HEK293 (cell line): ENCODE measurements around the gene DNM1.

Source experiments
- GLI2 ChIP-seq: fragments of 450-650 bp; formaldehyde crosslinking; IDR thresholded peaks from 2 replicates; pipeline ENCODE4; 2017; ENCODE audit warnings: missing biosample characterization, missing genetic modification characterization, low read depth, borderline replicate concordance
- INSM2 ChIP-seq: fragments of 450-650 bp; formaldehyde crosslinking; IDR thresholded peaks from 2 replicates; pipeline ENCODE4 v1.5.1; 2016; ENCODE audit warnings: missing biosample characterization, missing genetic modification characterization
- KLF10 ChIP-seq: fragments of 450-650 bp; IDR thresholded peaks from 2 replicates; pipeline ENCODE4 v1.5.1; 2018; ENCODE audit warnings: missing biosample characterization, mild to moderate bottlenecking, missing genetic modification characterization
- ZBTB10 ChIP-seq: fragments of 450-650 bp; formaldehyde crosslinking; IDR thresholded peaks from 2 replicates; pipeline ENCODE4 v1.5.1; 2016; ENCODE audit warnings: missing biosample characterization, missing genetic modification characterization
- ZBTB48 ChIP-seq: fragments of 450-650 bp; formaldehyde crosslinking; IDR thresholded peaks from 2 replicates; pipeline ENCODE4 v1.5.1; 2016; ENCODE audit warnings: missing biosample characterization, missing genetic modification characterization
- ZBTB8A ChIP-seq: fragments of 450-650 bp; formaldehyde crosslinking; IDR thresholded peaks from 2 replicates; pipeline ENCODE4 v1.5.1; 2016; ENCODE audit warnings: missing biosample characterization, missing genetic modification characterization
- ZNF132 ChIP-seq: fragments of 450-650 bp; formaldehyde crosslinking; IDR thresholded peaks from 2 replicates; pipeline ENCODE4 v1.5.1; 2017; ENCODE audit warnings: missing biosample characterization, missing genetic modification characterization, borderline replicate concordance
- ZNF138 ChIP-seq: fragments of 450-650 bp; formaldehyde crosslinking; IDR thresholded peaks from 2 replicates; pipeline ENCODE4 v1.5.1; 2016; ENCODE audit warnings: missing biosample characterization, missing genetic modification characterization, borderline replicate concordance
- ZNF146 ChIP-seq: fragments of 450-650 bp; formaldehyde crosslinking; IDR thresholded peaks from 2 replicates; pipeline ENCODE4 v1.5.1; 2016; ENCODE audit warnings: missing biosample characterization, missing genetic modification characterization
- ZNF184 ChIP-seq: fragments of 450-650 bp; IDR thresholded peaks from 2 replicates; pipeline ENCODE4 v1.5.1; 2018; ENCODE audit warnings: missing biosample characterization, mild to moderate bottlenecking, missing genetic modification characterization
- ZNF202 ChIP-seq: fragments of 450-650 bp; formaldehyde crosslinking; IDR thresholded peaks from 2 replicates; pipeline ENCODE4 v1.5.1; 2016; ENCODE audit warnings: missing biosample characterization, missing genetic modification characterization, borderline replicate concordance
- ZNF214 ChIP-seq: fragments of 450-650 bp; formaldehyde crosslinking; IDR thresholded peaks from 2 replicates; pipeline ENCODE4 v1.5.1; 2017; ENCODE audit warnings: missing biosample characterization, mild to moderate bottlenecking, missing genetic modification characterization, borderline replicate concordance
- ZNF26 ChIP-seq: fragments of 450-650 bp; formaldehyde crosslinking; IDR thresholded peaks from 2 replicates; pipeline ENCODE4 v1.5.1; 2016; ENCODE audit warnings: missing biosample characterization, missing genetic modification characterization
- ZNF292 ChIP-seq: fragments of 450-650 bp; formaldehyde crosslinking; IDR thresholded peaks from 2 replicates; pipeline ENCODE4 v1.5.1; 2016; ENCODE audit warnings: low read depth, missing biosample characterization, missing genetic modification characterization, borderline replicate concordance
- ZNF416 ChIP-seq: fragments of 450-650 bp; formaldehyde crosslinking; IDR thresholded peaks from 2 replicates; pipeline ENCODE4 v1.5.1; 2016; ENCODE audit warnings: missing biosample characterization, missing genetic modification characterization
- ZNF423 ChIP-seq: fragments of 450-650 bp; formaldehyde crosslinking; IDR thresholded peaks from 2 replicates; pipeline ENCODE4 v1.5.1; 2016; ENCODE audit warnings: missing biosample characterization, missing genetic modification characterization
- ZNF433 ChIP-seq: fragments of 450-650 bp; formaldehyde crosslinking; IDR thresholded peaks from 2 replicates; pipeline ENCODE4 v1.5.1; 2016; ENCODE audit warnings: missing biosample characterization, missing genetic modification characterization, low read depth
- ZNF473 ChIP-seq: fragments of 450-650 bp; formaldehyde crosslinking; IDR thresholded peaks from 2 replicates; pipeline ENCODE4 v1.5.1; 2017; ENCODE audit warnings: missing biosample characterization, missing genetic modification characterization
- ZNF560 ChIP-seq: fragments of 450-650 bp; formaldehyde crosslinking; IDR thresholded peaks from 2 replicates; pipeline ENCODE4 v1.5.1; 2017; ENCODE audit warnings: missing biosample characterization, missing genetic modification characterization, borderline replicate concordance
- ZNF571 ChIP-seq: fragments of 450-650 bp; formaldehyde crosslinking; IDR thresholded peaks from 2 replicates; pipeline ENCODE4 v1.5.0; 2017; ENCODE audit warnings: missing biosample characterization, missing genetic modification characterization
- ZNF785 ChIP-seq: fragments of 450-650 bp; formaldehyde crosslinking; IDR thresholded peaks from 2 replicates; pipeline ENCODE4 v1.5.1; 2016; ENCODE audit warnings: missing biosample characterization, missing genetic modification characterization
- TF ChIP-seq, protein P1 (sequence below): fragments of 450-650 bp; formaldehyde crosslinking; IDR thresholded peaks from 2 replicates; pipeline ENCODE4 v1.5.1; 2017; ENCODE audit warnings: missing biosample characterization, missing genetic modification characterization
- TF ChIP-seq, protein P2 (sequence below): fragments of 450-650 bp; formaldehyde crosslinking; IDR thresholded peaks from 2 replicates; pipeline ENCODE4 v1.5.1; 2016; ENCODE audit warnings: missing biosample characterization, missing genetic modification characterization
- TF ChIP-seq, protein P3 (sequence below): fragments of 450-650 bp; formaldehyde crosslinking; IDR thresholded peaks from 2 replicates; pipeline ENCODE4 v1.5.1; 2016; ENCODE audit warnings: missing biosample characterization, missing genetic modification characterization
- TF ChIP-seq, protein P4 (sequence below): IDR thresholded peaks from 2 replicates; pipeline ENCODE4 v1.6.1; 2011; ENCODE audit warnings: mild to moderate bottlenecking, low read depth, low read length, borderline replicate concordance
- TF ChIP-seq, protein P5 (sequence below): fragments of 450-650 bp; formaldehyde crosslinking; IDR thresholded peaks from 2 replicates; pipeline ENCODE4 v1.5.1; 2016; ENCODE audit warnings: missing biosample characterization, missing genetic modification characterization

The DNM1 gene

GRCh38 chr9:128192601-128193371 is 10.4 kb upstream of the DNM1 start (continued):
- TF ChIP-seq KLF10 (tag by site-specific recombination) (peak; percentile 81), ZNF132 (no peak), ZNF202 (no peak), ZNF423 (tag by site-specific recombination) (peak; percentile 92), ZNF184 (tag by site-specific recombination) (no peak), INSM2 (tag by site-specific recombination) (peak; percentile 18; the same call in 1 of the 2 replicates), ZNF214 (tag by site-specific recombination) (no peak), ZNF560 (tag by site-specific recombination) (no peak), ZNF473 (tag by site-specific recombination) (no peak), ZNF146 (tag by site-specific recombination) (no peak), ZNF785 (tag by site-specific recombination) (no peak), GLI2 (no peak), ZNF416 (tag by site-specific recombination) (no peak), ZNF433 (tag by site-specific recombination) (no peak), ZNF571 (no peak), ZBTB48 (tag by site-specific recombination) (0 out of 2 replicates have a peak, but pooled peaks have one; percentile 21), ZBTB8A (tag by site-specific recombination) (peak; percentile 99), ZNF138 (tag by site-specific recombination) (no peak), ZBTB10 (tag by site-specific recombination) (no peak), ZNF26 (no peak), ZNF292 (no peak)
- TF ChIP-seq, protein P1, sequence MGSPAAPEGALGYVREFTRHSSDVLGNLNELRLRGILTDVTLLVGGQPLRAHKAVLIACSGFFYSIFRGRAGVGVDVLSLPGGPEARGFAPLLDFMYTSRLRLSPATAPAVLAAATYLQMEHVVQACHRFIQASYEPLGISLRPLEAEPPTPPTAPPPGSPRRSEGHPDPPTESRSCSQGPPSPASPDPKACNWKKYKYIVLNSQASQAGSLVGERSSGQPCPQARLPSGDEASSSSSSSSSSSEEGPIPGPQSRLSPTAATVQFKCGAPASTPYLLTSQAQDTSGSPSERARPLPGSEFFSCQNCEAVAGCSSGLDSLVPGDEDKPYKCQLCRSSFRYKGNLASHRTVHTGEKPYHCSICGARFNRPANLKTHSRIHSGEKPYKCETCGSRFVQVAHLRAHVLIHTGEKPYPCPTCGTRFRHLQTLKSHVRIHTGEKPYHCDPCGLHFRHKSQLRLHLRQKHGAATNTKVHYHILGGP, result no peak
- TF ChIP-seq, protein P2, sequence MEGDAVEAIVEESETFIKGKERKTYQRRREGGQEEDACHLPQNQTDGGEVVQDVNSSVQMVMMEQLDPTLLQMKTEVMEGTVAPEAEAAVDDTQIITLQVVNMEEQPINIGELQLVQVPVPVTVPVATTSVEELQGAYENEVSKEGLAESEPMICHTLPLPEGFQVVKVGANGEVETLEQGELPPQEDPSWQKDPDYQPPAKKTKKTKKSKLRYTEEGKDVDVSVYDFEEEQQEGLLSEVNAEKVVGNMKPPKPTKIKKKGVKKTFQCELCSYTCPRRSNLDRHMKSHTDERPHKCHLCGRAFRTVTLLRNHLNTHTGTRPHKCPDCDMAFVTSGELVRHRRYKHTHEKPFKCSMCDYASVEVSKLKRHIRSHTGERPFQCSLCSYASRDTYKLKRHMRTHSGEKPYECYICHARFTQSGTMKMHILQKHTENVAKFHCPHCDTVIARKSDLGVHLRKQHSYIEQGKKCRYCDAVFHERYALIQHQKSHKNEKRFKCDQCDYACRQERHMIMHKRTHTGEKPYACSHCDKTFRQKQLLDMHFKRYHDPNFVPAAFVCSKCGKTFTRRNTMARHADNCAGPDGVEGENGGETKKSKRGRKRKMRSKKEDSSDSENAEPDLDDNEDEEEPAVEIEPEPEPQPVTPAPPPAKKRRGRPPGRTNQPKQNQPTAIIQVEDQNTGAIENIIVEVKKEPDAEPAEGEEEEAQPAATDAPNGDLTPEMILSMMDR (tag by site-specific recombination), result peak; percentile 60; the same call in 1 of the 2 replicates
- TF ChIP-seq, protein P3, sequence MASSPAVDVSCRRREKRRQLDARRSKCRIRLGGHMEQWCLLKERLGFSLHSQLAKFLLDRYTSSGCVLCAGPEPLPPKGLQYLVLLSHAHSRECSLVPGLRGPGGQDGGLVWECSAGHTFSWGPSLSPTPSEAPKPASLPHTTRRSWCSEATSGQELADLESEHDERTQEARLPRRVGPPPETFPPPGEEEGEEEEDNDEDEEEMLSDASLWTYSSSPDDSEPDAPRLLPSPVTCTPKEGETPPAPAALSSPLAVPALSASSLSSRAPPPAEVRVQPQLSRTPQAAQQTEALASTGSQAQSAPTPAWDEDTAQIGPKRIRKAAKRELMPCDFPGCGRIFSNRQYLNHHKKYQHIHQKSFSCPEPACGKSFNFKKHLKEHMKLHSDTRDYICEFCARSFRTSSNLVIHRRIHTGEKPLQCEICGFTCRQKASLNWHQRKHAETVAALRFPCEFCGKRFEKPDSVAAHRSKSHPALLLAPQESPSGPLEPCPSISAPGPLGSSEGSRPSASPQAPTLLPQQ, result 0 out of 2 replicates have a peak, but pooled peaks have one; percentile 39
- TF ChIP-seq, protein P4, sequence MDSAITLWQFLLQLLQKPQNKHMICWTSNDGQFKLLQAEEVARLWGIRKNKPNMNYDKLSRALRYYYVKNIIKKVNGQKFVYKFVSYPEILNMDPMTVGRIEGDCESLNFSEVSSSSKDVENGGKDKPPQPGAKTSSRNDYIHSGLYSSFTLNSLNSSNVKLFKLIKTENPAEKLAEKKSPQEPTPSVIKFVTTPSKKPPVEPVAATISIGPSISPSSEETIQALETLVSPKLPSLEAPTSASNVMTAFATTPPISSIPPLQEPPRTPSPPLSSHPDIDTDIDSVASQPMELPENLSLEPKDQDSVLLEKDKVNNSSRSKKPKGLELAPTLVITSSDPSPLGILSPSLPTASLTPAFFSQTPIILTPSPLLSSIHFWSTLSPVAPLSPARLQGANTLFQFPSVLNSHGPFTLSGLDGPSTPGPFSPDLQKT, result no peak
- TF ChIP-seq, protein P5, sequence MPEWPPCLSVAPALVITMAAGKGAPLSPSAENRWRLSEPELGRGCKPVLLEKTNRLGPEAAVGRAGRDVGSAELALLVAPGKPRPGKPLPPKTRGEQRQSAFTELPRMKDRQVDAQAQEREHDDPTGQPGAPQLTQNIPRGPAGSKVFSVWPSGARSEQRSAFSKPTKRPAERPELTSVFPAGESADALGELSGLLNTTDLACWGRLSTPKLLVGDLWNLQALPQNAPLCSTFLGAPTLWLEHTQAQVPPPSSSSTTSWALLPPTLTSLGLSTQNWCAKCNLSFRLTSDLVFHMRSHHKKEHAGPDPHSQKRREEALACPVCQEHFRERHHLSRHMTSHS, result no peak
